GM19324 (cell line): ENCODE results near the gene POC5.
"Not testable (repeated sequence)": the region's sequence is repeated elsewhere in the genome, so short reads cannot be mapped to it uniquely, and the experiment has no call there.

Source experiments
- ATAC-seq: cut with Tn5 transposase; IDR thresholded peaks from one replicate; pipeline ENCODE4 v1.9.1; 2021; ENCODE audit warnings: mild to moderate bottlenecking, moderate library complexity; ENCODE audit not compliant: unreplicated experiment, low FRiP score

Gene POC5, protein sequence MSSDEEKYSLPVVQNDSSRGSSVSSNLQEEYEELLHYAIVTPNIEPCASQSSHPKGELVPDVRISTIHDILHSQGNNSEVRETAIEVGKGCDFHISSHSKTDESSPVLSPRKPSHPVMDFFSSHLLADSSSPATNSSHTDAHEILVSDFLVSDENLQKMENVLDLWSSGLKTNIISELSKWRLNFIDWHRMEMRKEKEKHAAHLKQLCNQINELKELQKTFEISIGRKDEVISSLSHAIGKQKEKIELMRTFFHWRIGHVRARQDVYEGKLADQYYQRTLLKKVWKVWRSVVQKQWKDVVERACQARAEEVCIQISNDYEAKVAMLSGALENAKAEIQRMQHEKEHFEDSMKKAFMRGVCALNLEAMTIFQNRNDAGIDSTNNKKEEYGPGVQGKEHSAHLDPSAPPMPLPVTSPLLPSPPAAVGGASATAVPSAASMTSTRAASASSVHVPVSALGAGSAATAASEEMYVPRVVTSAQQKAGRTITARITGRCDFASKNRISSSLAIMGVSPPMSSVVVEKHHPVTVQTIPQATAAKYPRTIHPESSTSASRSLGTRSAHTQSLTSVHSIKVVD

DNA sequence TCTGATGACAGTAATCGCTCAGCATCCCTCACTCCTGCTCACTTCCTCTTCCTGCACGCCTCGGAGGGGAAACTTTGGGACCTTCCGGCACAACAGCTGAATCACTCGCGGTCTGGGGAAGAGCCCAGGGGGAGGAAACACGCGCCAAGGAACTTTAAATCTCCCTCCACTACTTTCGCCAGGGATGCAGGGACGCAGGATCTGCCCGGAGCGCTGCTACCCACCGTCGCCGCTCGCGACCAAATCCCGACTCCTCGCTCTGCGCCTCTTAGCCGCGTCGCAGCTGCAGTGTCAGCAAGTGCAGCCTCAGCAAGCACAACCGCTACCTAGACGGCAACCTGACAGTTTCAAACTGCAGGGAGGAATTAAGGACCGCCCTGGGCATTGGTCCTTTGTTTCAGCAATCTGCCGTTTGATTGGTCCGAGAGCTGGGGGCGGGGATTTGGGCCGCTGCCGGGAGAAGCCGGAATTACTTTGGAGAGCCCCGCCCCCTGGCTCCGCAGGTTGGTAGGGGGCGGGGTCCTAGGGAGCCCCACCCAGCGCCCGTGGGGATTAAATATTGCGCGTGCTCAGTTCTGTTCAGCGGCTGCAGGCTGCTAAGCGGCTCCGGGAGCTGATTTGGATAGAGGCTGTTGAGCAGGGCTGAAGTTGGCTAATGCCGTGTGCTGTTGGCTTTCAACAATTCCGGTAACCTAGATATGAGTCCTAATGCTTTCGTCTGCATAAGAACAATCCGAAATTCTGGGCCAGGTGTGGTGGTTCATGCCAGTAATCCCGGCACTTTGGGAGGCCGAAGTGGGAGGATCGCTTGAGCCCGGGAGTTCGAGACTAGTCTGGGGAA, at the start of gene POC5:
Gene POC5, minus strand, starts transcription at position 356 of the 841 bp plus-strand sequence. CDS start 4,500 bp downstream, outside the sequence.
- ATAC-seq, result peak; percentile 97

DNA sequence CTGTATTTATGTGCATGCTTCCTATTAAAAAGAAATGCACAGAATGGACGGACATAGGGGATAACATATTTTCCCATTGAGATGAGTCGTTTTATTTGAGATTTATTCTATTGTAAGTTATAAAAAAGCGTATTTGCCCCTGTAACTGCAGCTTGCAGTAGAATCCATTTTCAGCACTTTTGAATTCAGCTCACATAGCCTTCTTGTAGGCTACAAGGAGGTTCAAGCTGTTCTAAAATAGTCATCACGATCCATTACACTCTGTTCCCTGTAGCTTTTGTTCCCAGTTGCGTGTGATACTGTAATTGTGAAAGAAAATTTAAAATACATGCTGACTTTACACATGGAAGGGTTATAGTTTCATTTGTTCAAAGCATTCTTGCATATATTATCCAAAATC, 40.9 kb upstream of the POC5 start:
- no peak for ATAC-seq

DNA sequence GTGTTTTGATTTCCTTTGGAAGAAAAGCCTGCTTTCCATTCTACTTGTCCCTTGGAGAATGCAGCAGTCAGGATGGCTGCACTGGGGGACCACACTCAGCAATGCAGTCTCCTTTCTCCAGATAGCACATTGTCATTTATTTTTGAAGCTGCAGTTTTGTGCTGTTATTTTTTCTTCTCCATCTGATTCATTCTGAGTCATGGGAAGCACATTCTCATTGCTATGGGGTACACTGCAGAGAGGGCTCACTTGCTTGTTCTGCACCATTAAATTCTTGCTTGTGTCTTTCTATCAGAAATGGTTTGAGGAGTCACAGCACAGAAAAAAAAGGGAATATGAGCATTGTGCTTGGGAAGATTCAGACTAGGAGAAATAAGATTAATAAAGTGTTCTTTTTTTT, 39.7 kb upstream of the POC5 start:
- no peak for ATAC-seq

GRCh38 chr5:75756211-75756610, 39.0 kb upstream of the POC5 start:
- no peak for ATAC-seq

- ATAC-seq, result no peak
Measured at GRCh38 chr5:75753182-75753581, 35.9 kb upstream of the POC5 start.

- ATAC-seq, result no peak
Measured at GRCh38 chr5:75744355-75744754, 27.1 kb upstream of the POC5 start.

GRCh38 chr5:75736273-75736672, 19.0 kb upstream of the POC5 start:
- ATAC-seq, result no peak

DNA sequence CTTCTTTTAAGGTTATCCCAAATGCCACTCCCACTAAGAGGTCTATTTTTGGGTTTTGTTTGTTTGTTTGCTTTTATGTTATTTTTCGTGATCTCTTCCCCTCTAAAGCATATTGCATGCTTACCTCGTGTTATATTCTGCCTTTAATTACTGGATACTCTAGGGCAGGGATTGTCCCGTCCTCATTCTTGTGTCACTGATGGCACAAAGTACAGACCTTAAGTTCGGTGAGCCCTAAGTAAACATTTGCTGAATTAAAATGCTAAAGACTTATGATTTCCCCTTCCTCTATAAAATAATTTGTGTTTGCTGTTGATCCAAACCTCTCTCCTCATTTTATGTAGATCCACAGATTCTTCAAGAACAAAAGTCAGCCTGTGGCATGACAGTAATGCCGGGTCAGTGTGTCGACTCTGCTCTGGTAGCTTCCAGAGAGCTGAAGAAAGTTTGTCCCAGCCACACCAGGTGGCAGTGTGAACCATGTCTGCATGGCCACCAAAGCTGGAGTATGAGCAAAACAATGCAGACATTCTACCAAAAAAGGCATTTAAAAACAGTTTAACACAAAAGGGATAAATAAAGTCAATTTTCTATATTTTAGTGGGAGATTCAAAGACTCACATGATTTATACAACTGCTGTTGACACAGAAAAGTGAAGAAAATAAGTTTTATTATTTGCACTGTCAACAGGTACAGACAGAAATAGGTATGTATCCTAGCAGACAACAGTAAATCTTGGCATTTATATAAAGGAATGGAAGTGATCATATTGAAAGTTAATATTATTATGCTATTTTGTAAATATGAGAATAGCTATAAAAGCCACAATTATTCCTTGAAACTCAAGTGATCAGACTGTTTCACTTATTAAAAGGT, 17.9 kb upstream of the POC5 start:
- ATAC-seq, result no peak

GRCh38 chr5:75733767-75734166, 16.5 kb upstream of the POC5 start:
- no peak for ATAC-seq

DNA sequence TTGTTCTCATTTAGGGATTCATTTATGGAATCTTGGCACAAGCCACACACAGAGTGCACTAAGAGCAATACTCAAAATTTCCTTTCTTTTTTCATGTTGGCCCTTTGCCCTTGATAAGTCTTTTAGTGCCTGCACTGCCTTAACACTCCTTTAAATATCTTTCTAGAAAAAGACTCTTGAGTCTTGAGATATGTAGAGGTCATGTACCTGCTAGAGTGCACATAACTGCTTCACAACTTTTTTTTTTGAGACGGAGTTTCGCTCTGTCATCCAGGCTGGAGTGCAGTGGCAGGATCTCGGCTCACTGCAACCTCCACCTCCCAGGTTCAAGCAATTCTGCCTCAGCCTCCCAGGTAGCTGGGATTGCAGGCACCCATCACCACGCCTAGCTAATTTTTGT, 14.3 kb upstream of the POC5 start:
- ATAC-seq, result not testable (repeated sequence)

DNA sequence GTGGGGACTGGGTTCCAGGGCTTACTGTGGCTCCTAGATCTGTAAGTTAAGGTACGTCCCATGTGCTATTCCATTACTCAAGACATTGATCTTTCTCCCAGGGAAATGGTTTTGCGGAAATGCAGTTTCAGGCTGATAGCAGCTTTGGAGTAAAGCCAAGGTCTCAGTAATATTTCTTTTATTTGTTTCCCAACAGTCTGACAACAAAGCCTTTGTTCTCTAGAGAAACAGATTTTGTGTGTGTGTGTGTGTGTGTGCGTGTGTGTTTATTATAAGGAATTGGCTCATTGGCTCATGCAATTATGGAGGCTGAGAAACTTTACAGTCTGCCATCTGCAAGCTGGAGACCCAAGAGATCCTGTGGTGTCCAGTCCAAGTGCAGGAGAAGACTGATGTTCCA, 12.1 kb upstream of the POC5 start:
- no peak for ATAC-seq

DNA sequence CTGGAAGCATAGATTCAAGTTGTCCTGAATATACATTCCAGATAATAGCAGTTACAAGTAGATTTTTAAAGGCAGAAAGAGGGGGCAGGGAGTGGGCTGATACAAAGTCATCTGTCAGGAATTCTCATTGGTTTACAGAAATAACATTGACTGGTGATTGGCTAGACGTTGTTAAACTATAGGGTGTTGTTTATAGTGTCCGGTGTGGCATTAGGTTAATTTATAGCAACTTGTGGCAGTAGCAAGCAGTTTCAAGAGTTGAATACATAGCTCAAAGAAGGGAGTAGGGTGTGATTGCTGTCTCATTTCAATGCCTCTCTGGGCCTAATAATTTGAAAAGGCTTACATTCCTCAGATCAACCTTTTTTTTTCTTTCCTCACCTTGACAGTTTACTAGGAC, 10.7 kb upstream of the POC5 start:
- no peak for ATAC-seq

GRCh38 chr5:75726224-75726623, 9.0 kb upstream of the POC5 start:
- not testable (repeated sequence) for ATAC-seq

DNA sequence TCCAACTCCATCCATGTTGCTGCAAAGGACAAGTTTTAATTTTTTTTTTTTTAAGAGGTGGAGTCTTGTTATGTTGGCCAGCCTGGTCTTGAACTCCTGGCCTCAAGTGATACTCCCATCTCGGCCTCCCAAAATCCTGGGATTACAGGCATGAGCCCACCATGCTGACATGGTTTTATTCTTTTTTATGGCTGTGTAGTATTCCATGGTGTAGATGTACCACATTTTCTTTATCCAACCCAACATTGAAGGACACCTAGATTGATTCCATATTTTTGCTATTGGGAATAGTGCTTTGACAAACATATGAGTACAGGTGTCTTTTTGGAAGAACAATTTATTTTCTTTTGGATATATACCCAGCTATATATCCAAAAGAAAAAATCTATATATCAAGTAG, 6.1 kb upstream of the POC5 start:
- ATAC-seq, result no peak

DNA sequence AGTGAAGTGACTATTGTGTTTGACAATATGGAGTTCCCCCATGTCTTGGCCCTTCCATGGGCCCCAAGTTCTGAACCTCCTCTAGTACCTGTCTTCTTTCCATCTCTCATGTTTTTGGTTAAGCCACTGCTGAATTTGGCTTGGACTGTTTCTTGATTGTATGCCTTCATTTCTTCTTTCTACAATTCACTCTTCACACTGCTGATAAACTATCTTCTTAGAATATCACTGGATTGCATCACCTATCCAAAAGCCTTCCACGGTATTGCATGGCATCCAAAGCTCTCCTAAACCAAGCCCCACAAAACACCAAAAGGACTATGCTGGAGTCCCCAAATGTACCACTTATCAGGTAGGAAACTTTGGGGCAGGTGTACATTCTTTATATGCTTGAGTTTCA, 4.3 kb upstream of the POC5 start:
- ATAC-seq, result no peak

DNA sequence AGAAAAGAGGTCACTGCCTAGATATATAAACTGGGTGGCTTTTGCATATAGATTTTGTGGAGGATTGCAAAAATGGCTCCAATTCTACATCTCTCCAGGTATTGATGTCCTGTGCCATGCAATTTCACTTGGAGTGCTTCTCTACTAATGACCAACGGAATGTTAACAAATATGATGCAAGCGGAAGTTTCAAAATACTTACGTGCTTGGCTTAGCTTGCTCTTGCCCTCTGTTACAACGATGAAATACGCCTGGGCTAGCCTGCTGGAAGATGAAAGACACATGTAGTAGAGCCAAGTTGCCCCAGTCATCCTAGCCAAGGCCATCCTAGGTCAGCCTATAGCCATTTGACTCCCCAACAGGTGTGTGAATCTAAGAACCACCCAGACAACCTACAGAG, 3.6 kb upstream of the POC5 start:
- ATAC-seq, result no peak

DNA sequence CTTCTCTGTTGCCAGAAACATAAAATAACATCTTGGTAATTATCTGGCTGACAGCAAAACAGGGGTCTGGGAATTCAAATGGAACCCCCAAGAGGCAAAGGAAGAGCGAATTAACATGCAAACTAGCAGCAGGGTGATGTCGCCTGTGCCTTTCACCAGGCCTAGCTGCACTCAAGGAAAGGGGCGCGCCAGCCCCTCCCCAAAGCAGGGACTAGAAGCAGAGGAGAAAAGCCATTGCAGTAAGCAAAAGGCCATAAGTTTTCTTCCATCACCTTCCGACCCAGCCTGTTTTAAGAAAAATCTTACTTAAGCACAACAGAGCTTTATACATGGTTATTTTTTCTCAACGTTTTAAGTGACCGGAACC, 539 bp downstream of the POC5 start:
- ATAC-seq, result peak; percentile 11

GRCh38 chr5:75712091-75712490, 5.1 kb downstream of the POC5 start:
- no peak for ATAC-seq

- ATAC-seq, result no peak
Measured at GRCh38 chr5:75711151-75711550, 6.1 kb downstream of the POC5 start.

- ATAC-seq, result no peak
Measured at GRCh38 chr5:75710637-75711036, 6.6 kb downstream of the POC5 start.
